Measurements from ENCODE around the gene ZNF521. TPM values are rescaled to one million over a fixed set of nuclear protein-coding genes. Genes with fewer than 3 reads are reported as not detected.

ZNF521 gene
- total and polyA plus RNA-seq, 10 of the 15 experiments (the other 5 are each of a cell fraction or from before 2014, with no cell fraction given): 0.02 to 0.05 (median 0.04) TPM; not detected in 6

DNA sequence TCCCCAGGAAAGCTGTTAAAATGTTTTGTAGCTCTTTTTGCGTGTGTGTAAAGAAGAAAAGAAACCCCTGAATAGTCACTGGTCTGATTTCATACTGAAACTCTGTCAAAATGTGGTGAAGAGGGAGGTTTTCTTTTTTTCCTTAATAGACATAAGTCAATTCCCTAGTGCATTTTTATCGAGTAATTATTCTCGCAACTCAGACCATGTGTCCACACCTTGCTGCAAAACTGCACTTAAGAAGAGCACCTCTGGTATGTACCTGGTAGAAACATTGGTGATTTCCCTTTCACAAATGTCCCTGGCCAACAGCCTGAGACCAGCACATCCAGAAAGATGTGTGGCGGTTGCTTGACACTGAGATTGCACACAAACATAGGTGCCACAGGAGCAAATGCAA is 159.9 kb downstream of the ZNF521 start:
- BruUV-seq (replicated peaks): no TSS peak
- no peaks in the 10 kb centered on the region for H4K20me1 ChIP-seq (ENCODE audit: control insufficient read depth, insufficient read depth)
- H3K79me2 ChIP-seq (ENCODE audit: control insufficient read depth, insufficient read depth, low read length): no peaks in the 10 kb centered on the region
- TF ChIP-seq BCL11A (IDR thresholded peaks at IDR 0.05; ENCODE audit: low read depth, low read length) (peak; percentile 62), RUNX3 (IDR thresholded peaks at IDR 0.05; ENCODE audit: low read length) (peak; percentile 16; the same call in 1 of the 2 replicates), SKIL (IDR thresholded peaks at IDR 0.05; ENCODE audit: low read depth, poor library complexity, severe bottlenecking) (no peak), EP300 (IDR thresholded peaks at IDR 0.05; ENCODE audit: borderline replicate concordance in 1 of 2, control insufficient read depth in 1 of 2, low read depth in 2 of 2, low read length in 2 of 2) (peak in 1 of 2 experiments; percentile 7; a peak in 1 of 4 replicates), MEF2B (IDR thresholded peaks at IDR 0.05; ENCODE audit: partially characterized antibody, poor library complexity, severe bottlenecking) (peak; percentile 41), CREB1 (IDR thresholded peaks at IDR 0.05; ENCODE audit: low read depth) (no peak), IKZF2 (IDR thresholded peaks at IDR 0.05) (0 out of 4 replicates have a peak, but pooled peaks have one; percentile 15 to 17), EGR1 (IDR thresholded peaks at IDR 0.05; ENCODE audit: borderline replicate concordance in 1 of 2, low read depth in 2 of 2, low read length in 2 of 2) (no peak), MTA2 (IDR thresholded peaks at IDR 0.05; ENCODE audit: low read depth) (peak; percentile 64; the same call in 1 of the 2 replicates)
- no peaks in the 10 kb centered on the region for H3K9me3 ChIP-seq (replicated peaks; ENCODE audit: control insufficient read depth, insufficient read depth, low read length)
- in situ Hi-C loops (cut with MboI) (no loop called here), intact Hi-C loops (cut with micrococcal nuclease; ENCODE audit: unreplicated experiment) (no loop called here)
- FAIRE-seq (no peak), DNase-seq (ENCODE audit: low read depth, low spot score) (peak; percentile 16), ATAC-seq (peak; percentile 77)
- H2AFZ ChIP-seq (ENCODE audit: control insufficient read depth, low read depth, low read length): no peak overlapping the region
- no peak overlapping the region for H3K4me2 ChIP-seq (ENCODE audit: control insufficient read depth, insufficient read depth)
- H3K36me3 ChIP-seq (ENCODE audit: control insufficient read depth in 2 of 2, insufficient read depth in 2 of 2, low read length in 1 of 2): no peaks in the 10 kb centered on the region
- H3K9ac ChIP-seq (ENCODE audit: control insufficient read depth, insufficient read depth, low read length): no peak overlapping the region
- WGBS (ENCODE audit: insufficient coverage, insufficient replicate concordance, low lambda C conversion rate, missing lambda C conversion rate): 20% methylated on average over 4 of the region's 4 CpGs
- ChIA-PET CTCF (no interaction called here), SMC1A (ENCODE audit: uncharacterized antibody, unreplicated experiment) (interaction anchor here (1.0 kb wide), 1 partner anchor 11 kb away, joined by 4 read pairs; no protein-coding TSS in a partner anchor), RAD21 (ENCODE audit: unreplicated experiment) (no interaction called here), POLR2A (no interaction called here)
- no peak overlapping the region for H3K27ac ChIP-seq (ENCODE audit: control insufficient read depth, insufficient read depth)
- H3K27me3 ChIP-seq (replicated peaks in 1 of 2; ENCODE audit: control insufficient read depth in 2 of 2, insufficient read depth in 2 of 2, low read length in 1 of 2): no peaks in the 10 kb centered on the region
- H3K4me1 ChIP-seq (ENCODE audit: control insufficient read depth, insufficient read depth, low read length): no peaks in the 10 kb centered on the region
- H3K4me3 ChIP-seq: no peak overlapping the region
